Endothelial cell of umbilical vein (primary cell): ENCODE measurements around the gene GPR33.

Experiments
- CTCF ChIP-seq, 2 donors: IDR thresholded peaks; 1 replicate in 1 of 2; 2 replicates in 1 of 2; pipeline ENCODE4 v1.5.1; 2011; ENCODE audit warnings: low read length in 2 of 2, mild to moderate bottlenecking in 2 of 2, moderate library complexity in 2 of 2, control low read depth in 1 of 2, inconsistent platforms in 1 of 2, low read depth in 1 of 2; ENCODE audit not compliant: insufficient read depth in 1 of 2; ENCODE audit errors: extremely low read depth in 1 of 2
- EZH2 ChIP-seq: IDR thresholded peaks from 2 replicates; pipeline ENCODE4 v1.6.1; 2012; ENCODE audit warnings: borderline replicate concordance, low read depth, mild to moderate bottlenecking, moderate library complexity, low read length, inconsistent platforms; ENCODE audit not compliant: severe bottlenecking
- FOS ChIP-seq: IDR thresholded peaks from 2 replicates; pipeline ENCODE4 v1.6.1; 2011; ENCODE audit warnings: mild to moderate bottlenecking, low read length, moderate library complexity, borderline replicate concordance; ENCODE audit not compliant: insufficient read depth
- JUN ChIP-seq: IDR thresholded peaks from 2 replicates; pipeline ENCODE4 v1.6.1; 2011; ENCODE audit warnings: borderline replicate concordance, low read depth; ENCODE audit not compliant: insufficient read length, insufficient read depth
- MYC ChIP-seq: IDR thresholded peaks from one replicate; pipeline ENCODE4 v1.6.1; 2011; ENCODE audit warnings: mild to moderate bottlenecking, low read depth, low read length
- POLR2A ChIP-seq: IDR thresholded peaks from 2 replicates; pipeline ENCODE4 v1.6.1; 2012; ENCODE audit warnings: low read depth, mild to moderate bottlenecking, control low read depth, low read length
- POLR2AphosphoS5 ChIP-seq: IDR thresholded peaks from 2 replicates; pipeline ENCODE4 v1.6.1; 2012; ENCODE audit warnings: low read depth, mild to moderate bottlenecking, control low read depth, low read length, moderate library complexity; ENCODE audit not compliant: insufficient read depth

- TF ChIP-seq CTCF (IDR thresholded peaks at IDR 0.05; ENCODE audit: extremely low read depth in 1 of 2, insufficient read depth in 1 of 2, low read depth in 1 of 2, low read length in 2 of 2) = no peak
- no peak for TF ChIP-seq POLR2A
- TF ChIP-seq FOS = no peak
- no peak for TF ChIP-seq POLR2AphosphoS5
- no peak for TF ChIP-seq EZH2
- no peak for TF ChIP-seq MYC
- TF ChIP-seq JUN = no peak
Measured at GRCh38 chr14:31477248-31477647, 10.6 kb downstream of the GPR33 start.
